Right lobe of liver (tissue), 6 donors: ENCODE data around the gene KLHL40. TPM values are rescaled to one million over a fixed set of nuclear protein-coding genes. Genes with fewer than 3 reads are reported as not detected.
A peak's percentile ranks its signal among the peaks of the same experiment; 100 is the strongest.

Source experiments
- ATAC-seq, 4 donors: fragments of 200-7000 bp; cut with Tn5 transposase; one replicate each; pipeline ENCODE4 v1.9.1; 2020; ENCODE audit warnings: mild to moderate bottlenecking in 4 of 4, moderate library complexity in 4 of 4
- DNase-seq, 3 donors: peaks; one replicate each; pipeline ENCODE4 v3.0.0-alpha.2; 2020
- H3K27ac ChIP-seq, 3 donors: fragments of 200-600 bp; one replicate each; pipeline ENCODE4 v1.8.0; 2022
- H3K27me3 ChIP-seq, 2 donors: fragments of 200-600 bp; one replicate each; pipeline ENCODE4 v1.8.0; 2022
- H3K36me3 ChIP-seq, 4 donors: fragments of 200-600 bp; sonication (generic) in 1 of 4; one replicate each; pipeline versions ENCODE4 v1.5.1 to v1.8.0; 2017 to 2022; ENCODE audit warnings: control low read depth in 1 of 4
- H3K4me1 ChIP-seq, 4 donors: fragments of 200-600 bp; sonication (generic) in 1 of 4; one replicate each; pipeline versions ENCODE4 v1.5.1 to v1.8.0; 2017 to 2022; ENCODE audit warnings: control low read depth in 1 of 4
- H3K4me3 ChIP-seq, 3 donors: fragments of 200-600 bp; one replicate each; pipeline ENCODE4 v1.8.0; 2022
- H3K9me3 ChIP-seq, 4 donors: fragments of 200-600 bp; sonication (generic) in 1 of 4; one replicate each; pipeline versions ENCODE4 v1.5.1 to v1.8.0; 2017 to 2022; ENCODE audit warnings: control low read depth in 1 of 4
- POLR2A ChIP-seq: fragments of 450-650 bp; IDR thresholded peaks from one replicate; pipeline ENCODE4 v1.6.1; 2017; ENCODE audit warnings: antibody characterized with exemption, mild to moderate bottlenecking
- WGBS: methylation state at CpG from one replicate; pipeline ENCODE4 v1.1.6; 2018; ENCODE audit warnings: low coverage, low lambda C conversion rate; ENCODE audit not compliant: insufficient coverage; ENCODE audit errors: missing lambda C conversion rate; 5-methylcytosine and 5-hydroxymethylcytosine counted together
- intact Hi-C, 2 donors: fragments of 100-400 bp; cut with DNase I; formaldehyde crosslinking; loops; one replicate each; pipeline versions ENCODE4 v1.11.2 to v1.14.1; 2022
- total RNA-seq, 6 experiments: library from RNA; depleted of rRNA in 2 of 6; stranded (reverse); fragments of >200 nt in 2 of 6; fragmentation: NEBNext Ultra II Directional in 3 of 6; extraction: Animal tissue kit (Norgen Biotek cat#: 25700) in 3 of 6; gene quantifications; one replicate each; pipeline versions ENCODE4 v1.1.0 to v1.2.4, GENCODE V29; 2016 to 2023
- TF ChIP-seq, protein P1 (sequence below), 4 donors: fragments of 200-600 bp in 3 of 4; fragments of 450-650 bp in 1 of 4; IDR thresholded peaks; one replicate each; pipeline versions ENCODE4 v1.5.1 to v1.8.0; 2016 to 2022; ENCODE audit warnings: antibody characterized with exemption in 4 of 4, mild to moderate bottlenecking in 2 of 4
- donor health status: DM: no; HTN: yes; CAD: no.
- donor health status: DM: no; HTN: no; CAD: no.
- donor health status: DM: no; HTN: no; CAD: no.
- donor health status: DM: no; HTN: yes; CAD: no.
- donor health status: DM: no; HTN: yes; CAD: no.

The KLHL40 gene
- total RNA-seq, 6 experiments from 2014 or later, result 0.19 to 0.68 TPM; not detected in 4

DNA sequence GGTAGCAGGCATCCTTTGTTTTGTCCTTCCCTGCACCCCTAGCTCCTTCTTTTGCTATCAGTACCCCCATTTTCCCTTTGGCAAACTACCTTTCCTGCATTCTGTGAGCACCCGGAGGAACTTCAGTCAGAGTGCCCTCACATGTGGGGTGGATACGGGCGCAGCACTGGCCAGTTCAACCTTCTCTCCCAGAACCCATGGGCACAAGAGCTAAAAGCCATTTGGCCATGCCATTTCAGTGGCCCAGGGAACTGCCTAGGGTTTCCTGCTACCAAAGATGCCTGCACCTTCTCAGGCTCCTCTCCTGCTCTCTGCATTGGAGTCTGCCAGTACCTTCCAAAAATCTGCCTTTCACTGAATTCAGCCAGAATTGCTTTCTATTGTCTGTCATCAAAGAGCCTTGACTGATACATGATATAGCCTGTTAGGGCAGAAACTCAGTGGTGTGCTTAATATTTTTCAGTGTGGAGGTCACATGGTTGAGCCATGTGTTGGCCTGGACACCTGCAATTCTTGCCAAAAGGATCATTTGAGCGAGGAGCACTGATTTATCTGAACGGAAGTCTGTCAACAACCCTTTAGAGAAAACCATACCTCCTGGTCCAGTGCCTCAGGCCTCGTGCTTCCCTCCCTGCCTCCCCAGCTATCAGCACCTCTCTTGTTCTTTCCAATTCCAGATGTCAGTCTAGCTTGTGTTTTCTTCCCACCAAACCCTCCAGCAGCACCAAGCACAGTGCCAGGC is 44.2 kb downstream of the KLHL40 start:
- peak in 3 of 4 donors; percentile 20 to 48 (median 30) for ATAC-seq
- 81% methylated on average over 4 of the region's 6 CpGs for WGBS
- TF ChIP-seq POLR2A, result no peak
- TF ChIP-seq, protein P1, sequence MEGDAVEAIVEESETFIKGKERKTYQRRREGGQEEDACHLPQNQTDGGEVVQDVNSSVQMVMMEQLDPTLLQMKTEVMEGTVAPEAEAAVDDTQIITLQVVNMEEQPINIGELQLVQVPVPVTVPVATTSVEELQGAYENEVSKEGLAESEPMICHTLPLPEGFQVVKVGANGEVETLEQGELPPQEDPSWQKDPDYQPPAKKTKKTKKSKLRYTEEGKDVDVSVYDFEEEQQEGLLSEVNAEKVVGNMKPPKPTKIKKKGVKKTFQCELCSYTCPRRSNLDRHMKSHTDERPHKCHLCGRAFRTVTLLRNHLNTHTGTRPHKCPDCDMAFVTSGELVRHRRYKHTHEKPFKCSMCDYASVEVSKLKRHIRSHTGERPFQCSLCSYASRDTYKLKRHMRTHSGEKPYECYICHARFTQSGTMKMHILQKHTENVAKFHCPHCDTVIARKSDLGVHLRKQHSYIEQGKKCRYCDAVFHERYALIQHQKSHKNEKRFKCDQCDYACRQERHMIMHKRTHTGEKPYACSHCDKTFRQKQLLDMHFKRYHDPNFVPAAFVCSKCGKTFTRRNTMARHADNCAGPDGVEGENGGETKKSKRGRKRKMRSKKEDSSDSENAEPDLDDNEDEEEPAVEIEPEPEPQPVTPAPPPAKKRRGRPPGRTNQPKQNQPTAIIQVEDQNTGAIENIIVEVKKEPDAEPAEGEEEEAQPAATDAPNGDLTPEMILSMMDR (IDR thresholded peaks at IDR 0.05), result no peak
- H3K4me1 ChIP-seq, result no peaks in the 10 kb centered on the region
- DNase-seq, result no peak
- intact Hi-C loops, result loop anchor here in 1 of 2 donors (10.0 kb wide), 1 partner anchor 45 kb away; the partner anchor contains the start of gene KLHL40
- no peaks in the 10 kb centered on the region for H3K27me3 ChIP-seq
- no peaks in the 10 kb centered on the region for H3K9me3 ChIP-seq
- H3K4me3 ChIP-seq, result no peak overlapping the region
- H3K27ac ChIP-seq, result no peak overlapping the region
- H3K36me3 ChIP-seq, result no peaks in the 10 kb centered on the region

DNA sequence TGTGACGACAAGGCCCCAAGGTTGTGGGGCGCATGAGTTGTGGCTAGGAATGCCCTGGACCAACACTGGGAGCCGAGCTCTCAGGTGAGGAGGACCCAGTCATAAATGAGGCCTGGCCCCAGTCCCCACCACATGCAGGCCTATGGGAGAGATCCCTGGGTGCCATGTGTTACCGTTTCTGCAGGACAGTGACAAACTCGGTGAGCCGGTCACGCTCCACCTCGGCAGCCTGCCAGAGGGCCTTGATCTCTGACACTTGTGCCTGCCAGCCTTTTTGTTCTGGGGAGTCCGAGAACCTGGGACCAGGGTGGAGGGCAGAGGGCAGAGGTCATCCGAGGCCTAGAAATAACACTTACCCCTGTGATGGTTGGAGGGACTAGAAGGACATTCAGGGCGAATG is 45.0 kb downstream of the KLHL40 start:
- DNase-seq, result no peak
- peak; percentile 18 to 56 (median 39) for ATAC-seq
- WGBS, result 33% methylated on average over 1 of the region's 11 CpGs

DNA sequence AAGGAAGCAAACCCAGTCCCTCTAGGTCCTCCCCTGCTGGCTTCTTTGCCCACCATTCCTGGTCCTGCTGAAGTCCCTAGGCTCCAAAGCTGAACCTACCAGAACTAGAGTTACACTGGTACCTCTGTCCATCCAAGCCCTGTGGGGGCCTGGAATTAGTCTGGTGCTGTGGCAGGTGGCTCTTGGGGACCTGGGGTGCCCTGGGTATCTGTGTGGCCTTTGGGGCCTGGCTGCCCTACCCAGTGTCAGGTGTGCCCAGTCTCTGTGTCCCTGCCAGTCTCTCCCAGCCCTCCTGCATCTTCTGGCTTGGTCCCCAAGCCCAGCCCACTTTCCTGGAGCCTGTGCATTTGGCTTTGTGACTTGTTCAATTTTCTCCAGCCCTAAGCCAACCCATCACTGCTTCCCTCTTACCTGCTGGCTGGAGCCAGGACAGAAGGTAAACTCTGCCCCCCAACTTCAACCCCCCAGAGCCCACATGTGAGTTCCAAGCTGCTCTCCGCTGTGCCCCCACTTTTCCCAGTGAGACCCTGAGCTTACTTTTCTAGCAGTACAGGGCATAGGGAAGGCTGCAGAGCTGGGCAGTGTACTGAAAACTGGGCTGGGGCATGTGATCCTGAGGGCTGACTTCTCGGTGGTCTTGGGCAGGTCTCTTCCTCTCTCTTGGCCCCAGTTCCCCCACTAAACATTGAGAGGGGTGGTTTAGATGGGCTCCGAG is 45.5 kb downstream of the KLHL40 start:
- 87% methylated on average over 2 of the region's 3 CpGs for WGBS
- H3K9me3 ChIP-seq, result no peaks in the 10 kb centered on the region
- DNase-seq, result no peak
- H3K4me3 ChIP-seq, result no peak overlapping the region
- intact Hi-C loops, result loop anchor here in 1 of 2 donors (10.0 kb wide), 1 partner anchor 46 kb away; the partner anchor contains the start of gene KLHL40
- no peaks in the 10 kb centered on the region for H3K36me3 ChIP-seq
- ATAC-seq, result peak in 1 of 4 donors; percentile 5
- H3K4me1 ChIP-seq, result no peaks in the 10 kb centered on the region
- TF ChIP-seq, protein P1 (IDR thresholded peaks at IDR 0.05), result no peak
- no peak for TF ChIP-seq POLR2A
- no peak overlapping the region for H3K27ac ChIP-seq
- no peaks in the 10 kb centered on the region for H3K27me3 ChIP-seq

More for the DNA sequence above, 45.0 kb downstream of the KLHL40 start:
- Histone ChIP-seq H3K27ac (no peak overlapping the region), H3K4me1 (no peaks in the 10 kb centered on the region), H3K36me3 (no peaks in the 10 kb centered on the region), H3K9me3 (no peaks in the 10 kb centered on the region), H3K4me3 (no peak overlapping the region), H3K27me3 (no peaks in the 10 kb centered on the region)
- TF ChIP-seq, protein P1 (IDR thresholded peaks at IDR 0.05), result no peak
- no peak for TF ChIP-seq POLR2A
- intact Hi-C loops, result loop anchor here in 1 of 2 donors (10.0 kb wide), 1 partner anchor 45 kb away; the partner anchor contains the start of gene KLHL40

DNA sequence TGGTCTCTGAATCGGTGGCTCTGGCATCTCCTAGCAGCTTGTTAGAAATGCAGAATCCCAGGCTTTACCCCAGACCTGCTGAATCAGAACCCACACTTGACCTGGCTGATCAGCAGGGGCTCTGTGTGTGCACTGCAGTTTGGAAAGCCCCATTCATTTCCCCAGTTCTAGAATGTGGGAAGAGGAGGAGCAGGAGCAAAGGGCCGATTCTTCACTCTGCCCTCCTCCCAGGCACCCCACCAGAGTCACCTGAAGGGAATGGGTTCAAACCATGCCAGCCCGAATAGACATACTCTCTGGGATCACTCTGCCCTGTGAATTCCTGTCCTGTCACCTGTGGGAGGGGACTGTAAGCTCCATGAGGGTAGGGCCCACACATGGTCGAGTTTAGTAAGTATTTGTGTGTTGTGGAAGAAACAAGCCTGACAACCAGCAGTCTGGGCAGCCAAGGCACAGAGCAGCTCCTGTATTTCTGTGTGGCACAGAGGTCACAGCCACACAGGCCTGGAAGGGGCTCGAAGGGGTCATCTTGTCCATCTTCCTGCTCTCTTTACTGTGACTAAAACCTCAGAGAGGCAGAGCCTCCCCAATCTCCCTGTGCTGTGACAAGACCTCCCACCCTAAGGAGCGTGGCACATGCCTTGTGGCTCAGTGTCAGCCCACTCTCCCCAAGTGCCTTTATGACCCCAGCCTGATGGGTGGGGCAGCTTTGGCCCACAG is 46.3 kb downstream of the KLHL40 start:
- TF ChIP-seq, protein P1 (IDR thresholded peaks at IDR 0.05), result no peak
- TF ChIP-seq POLR2A, result no peak
- Histone ChIP-seq H3K27ac (no peak overlapping the region), H3K4me3 (no peak overlapping the region), H3K9me3 (no peaks in the 10 kb centered on the region), H3K4me1 (no peaks in the 10 kb centered on the region), H3K27me3 (no peaks in the 10 kb centered on the region), H3K36me3 (no peaks in the 10 kb centered on the region)
- ATAC-seq, result no peak
- DNase-seq, result no peak
- WGBS, result 55% methylated on average over 2 of the region's 6 CpGs
- intact Hi-C loops, result loop anchor here in 1 of 2 donors (10.0 kb wide), 1 partner anchor 47 kb away; the partner anchor contains the start of gene KLHL40
